ENCODE results near the gene ATF7. TPM values are rescaled to one million over a fixed set of nuclear protein-coding genes. Genes with fewer than 3 reads are reported as not detected.
A peak's percentile ranks its signal among the peaks of the same experiment; 100 is the strongest.

ATF7 gene
- polyA plus RNA-seq, 1 donor, result 32.4 TPM

DNA sequence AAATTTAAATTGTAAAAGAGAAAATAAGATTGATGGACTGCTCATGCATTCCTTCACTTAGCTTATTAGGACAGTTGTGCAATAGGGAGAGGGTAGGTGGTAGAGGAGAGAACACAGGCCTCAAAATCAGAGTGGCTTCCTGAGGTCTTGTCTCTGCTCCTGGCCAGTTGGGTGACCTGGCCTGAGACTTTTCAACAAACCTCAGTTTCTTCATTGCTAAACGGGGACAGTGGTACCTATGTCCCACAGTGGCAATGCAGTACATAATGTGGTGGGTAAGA lies 129.5 kb downstream of the ATF7 start:
- H3K36me3 ChIP-seq (ENCODE audit: control insufficient read depth, insufficient read depth, low read length), result no peaks in the 10 kb centered on the region
- DNase-seq, result no peak
- H3K27ac ChIP-seq (ENCODE audit: low read length), result peak overlapping the region; percentile 21
- H3K4me1 ChIP-seq (ENCODE audit: control insufficient read depth, insufficient read depth, low read length), result peaks cover 54% of the 10 kb centered on the region
- H3K9me3 ChIP-seq (ENCODE audit: control insufficient read depth, low read depth, low read length), result no peaks in the 10 kb centered on the region
- no CpG with 5 or more reads among the region's 1 CpG for WGBS (ENCODE audit: insufficient coverage, low lambda C conversion rate)
- peak overlapping the region; percentile 16 for H3K4me3 ChIP-seq (ENCODE audit: low read length)
- no peaks in the 10 kb centered on the region for H3K27me3 ChIP-seq (ENCODE audit: control insufficient read depth, insufficient read depth, low read length)

DNA sequence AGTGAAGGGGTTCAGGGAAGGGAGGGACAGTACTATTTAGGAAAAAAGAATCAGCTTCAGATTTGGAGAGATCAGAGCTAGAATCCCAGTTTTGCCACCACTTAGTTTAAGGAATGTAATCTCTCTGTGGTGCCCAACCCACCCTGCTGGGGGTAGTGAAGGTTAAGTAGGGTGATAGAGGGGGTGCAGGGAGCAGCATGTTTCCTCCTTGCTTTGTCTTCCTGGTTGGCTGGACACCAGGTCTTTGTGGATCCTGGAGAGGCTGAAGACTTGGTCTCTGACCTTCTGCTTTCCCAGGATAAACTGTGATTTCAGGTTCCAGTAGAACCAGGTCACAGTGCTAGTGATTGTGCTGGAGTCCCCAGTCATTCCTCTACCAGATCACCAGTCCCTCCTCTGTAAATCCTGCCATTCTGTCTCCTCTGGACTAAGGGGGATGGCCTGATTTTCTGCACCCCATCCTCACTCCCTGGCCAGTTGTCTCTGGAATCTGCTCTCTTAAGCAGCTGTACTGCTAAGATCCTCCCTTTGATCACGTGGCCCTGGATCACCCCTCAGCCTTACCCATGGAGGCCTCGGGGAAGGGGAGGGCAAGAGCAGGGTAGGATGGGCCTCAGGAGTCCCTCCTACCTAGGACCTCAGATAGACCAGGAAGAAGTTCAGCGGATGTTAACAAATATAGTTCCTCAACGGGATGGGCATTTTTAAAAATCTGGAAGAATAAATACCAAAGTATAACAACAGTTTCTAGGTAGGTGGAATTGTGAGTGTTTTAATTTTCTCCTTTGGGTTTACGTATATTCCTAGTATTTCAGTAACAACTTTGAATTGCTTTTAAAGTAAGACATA lies 130.1 kb downstream of the ATF7 start:
- H3K9me3 ChIP-seq (ENCODE audit: control insufficient read depth, low read depth, low read length), result no peaks in the 10 kb centered on the region
- no peaks in the 10 kb centered on the region for H3K36me3 ChIP-seq (ENCODE audit: control insufficient read depth, insufficient read depth, low read length)
- H3K27ac ChIP-seq (ENCODE audit: low read length), result peak overlapping the region; percentile 65
- H3K27me3 ChIP-seq (ENCODE audit: control insufficient read depth, insufficient read depth, low read length), result no peaks in the 10 kb centered on the region
- WGBS (ENCODE audit: insufficient coverage, low lambda C conversion rate), result no CpG with 5 or more reads among the region's 5 CpGs
- peak overlapping the region; percentile 16 for H3K4me3 ChIP-seq (ENCODE audit: low read length)
- peak; percentile 89 to 92 for DNase-seq
- H3K4me1 ChIP-seq (ENCODE audit: control insufficient read depth, insufficient read depth, low read length), result peaks cover 52% of the 10 kb centered on the region

DNA sequence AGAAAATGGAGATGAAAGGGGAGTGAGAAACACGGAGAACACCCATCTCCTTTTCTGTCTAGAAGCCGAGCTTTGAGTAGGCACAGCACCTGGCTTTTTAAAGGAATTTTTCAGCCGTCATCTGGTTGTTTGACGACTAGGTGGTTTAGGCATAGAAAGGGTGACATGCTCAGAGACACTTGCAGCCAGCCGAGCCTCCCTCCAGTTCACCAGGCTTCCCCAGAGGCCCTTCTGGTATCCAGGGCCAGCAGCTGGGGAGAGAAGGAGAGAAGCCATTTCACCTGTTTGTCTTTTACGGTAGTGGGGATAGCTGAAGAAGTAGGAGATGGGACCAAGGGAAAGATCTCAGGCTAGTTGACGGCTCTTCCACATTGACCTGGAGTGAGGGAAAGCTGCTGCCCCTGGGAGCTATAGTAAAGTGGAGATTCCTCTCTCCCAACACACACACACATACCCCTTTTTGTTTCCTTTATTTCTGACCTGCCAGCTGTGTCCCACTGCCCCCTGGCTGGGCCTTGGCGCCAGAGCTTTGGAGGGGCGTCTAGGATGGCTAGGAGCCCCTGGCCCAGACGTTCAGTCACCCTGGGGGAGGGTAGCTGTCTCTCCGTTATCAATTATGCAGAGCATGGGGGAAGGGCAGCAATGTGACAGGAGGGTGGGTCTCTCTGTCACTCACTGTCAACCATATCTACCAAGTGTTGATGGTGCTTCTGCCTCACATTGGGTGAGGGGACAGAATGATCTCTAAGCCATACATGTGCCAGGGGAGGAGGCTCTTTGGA lies 132.4 kb downstream of the ATF7 start:
- peaks cover 45% of the 10 kb centered on the region for H3K4me1 ChIP-seq (ENCODE audit: control insufficient read depth, insufficient read depth, low read length)
- DNase-seq, result no peak
- peak overlapping the region; percentile 77 for H3K4me3 ChIP-seq (ENCODE audit: low read length)

DNA sequence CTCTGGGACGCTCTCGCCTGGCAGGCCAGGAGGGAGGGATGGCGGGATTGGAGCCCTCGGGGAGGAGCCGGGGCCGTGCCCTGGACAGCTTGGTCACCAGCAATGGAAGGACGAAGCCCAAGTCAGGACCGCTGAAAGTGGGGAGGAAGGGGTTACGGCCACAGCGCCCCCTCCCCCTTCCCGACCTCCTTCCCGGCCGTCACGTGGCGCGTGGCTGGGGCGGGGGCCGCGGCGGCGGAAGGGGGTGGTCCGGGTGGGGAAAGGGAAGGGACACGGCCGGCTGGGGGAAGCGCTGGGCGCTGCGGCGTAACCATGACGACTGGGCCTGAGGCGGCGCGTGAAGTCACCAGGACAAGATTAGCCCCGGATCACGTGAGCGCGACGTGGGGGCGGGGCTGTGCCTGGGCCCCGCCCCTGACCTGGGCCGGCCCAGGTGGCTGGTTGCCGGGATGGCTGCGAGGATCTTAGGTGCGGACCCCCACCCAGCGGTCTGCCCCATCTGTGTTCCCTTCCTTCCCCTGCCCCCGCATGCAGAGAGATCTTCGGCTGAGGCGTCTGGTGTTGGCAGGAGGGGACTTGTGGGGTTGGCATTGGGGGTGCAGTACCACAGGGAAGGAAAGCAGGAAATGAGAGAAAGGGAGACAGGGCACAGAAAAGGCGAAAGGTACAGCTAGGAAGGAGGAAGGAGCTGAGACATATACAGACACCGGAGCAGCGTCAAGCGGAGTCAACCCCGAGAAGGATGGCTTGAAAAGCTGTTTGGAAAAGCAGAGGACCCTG lies 133.2 kb downstream of the ATF7 start:
- Histone ChIP-seq H3K27me3 (ENCODE audit: control insufficient read depth, insufficient read depth, low read length) (no peaks in the 10 kb centered on the region), H3K4me1 (ENCODE audit: control insufficient read depth, insufficient read depth, low read length) (peaks cover 40% of the 10 kb centered on the region), H3K27ac (ENCODE audit: low read length) (peak overlapping the region; percentile 87), H3K4me3 (ENCODE audit: low read length) (peak overlapping the region; percentile 77), H3K9me3 (ENCODE audit: control insufficient read depth, low read depth, low read length) (no peaks in the 10 kb centered on the region), H3K36me3 (ENCODE audit: control insufficient read depth, insufficient read depth, low read length) (peaks cover 2% of the 10 kb centered on the region)
- peak; percentile 93 for DNase-seq
- WGBS (ENCODE audit: insufficient coverage, low lambda C conversion rate), result 8% methylated on average over 4 of the region's 52 CpGs

More for the DNA sequence above, 132.4 kb downstream of the ATF7 start:
- Histone ChIP-seq H3K27ac (ENCODE audit: low read length) (peak overlapping the region; percentile 87), H3K9me3 (ENCODE audit: control insufficient read depth, low read depth, low read length) (no peaks in the 10 kb centered on the region), H3K27me3 (ENCODE audit: control insufficient read depth, insufficient read depth, low read length) (no peaks in the 10 kb centered on the region), H3K36me3 (ENCODE audit: control insufficient read depth, insufficient read depth, low read length) (no peaks in the 10 kb centered on the region)
- WGBS (ENCODE audit: insufficient coverage, low lambda C conversion rate), result no CpG with 5 or more reads among the region's 11 CpGs

DNA sequence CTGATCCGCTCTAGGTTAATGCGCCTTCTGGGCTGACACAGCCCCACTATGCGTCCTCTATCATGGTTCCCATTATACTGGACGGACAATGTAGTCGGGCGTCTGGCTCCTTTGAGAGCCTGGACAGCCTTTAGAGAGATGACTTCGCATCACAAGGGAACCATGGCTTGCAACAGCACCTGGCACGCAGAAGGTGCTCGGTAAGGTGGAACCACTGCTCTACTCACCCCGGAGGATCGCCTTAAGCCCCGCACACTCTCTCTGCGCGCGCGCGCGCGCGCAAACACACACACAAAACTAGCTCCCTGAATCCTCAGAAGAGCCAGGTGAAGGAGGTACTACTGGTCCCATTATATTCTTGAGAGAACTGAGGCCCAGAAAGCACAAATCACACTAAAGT lies 134.0 kb downstream of the ATF7 start:
- Histone ChIP-seq H3K9me3 (ENCODE audit: control insufficient read depth, low read depth, low read length) (no peaks in the 10 kb centered on the region), H3K36me3 (ENCODE audit: control insufficient read depth, insufficient read depth, low read length) (peaks cover 9% of the 10 kb centered on the region), H3K27me3 (ENCODE audit: control insufficient read depth, insufficient read depth, low read length) (no peaks in the 10 kb centered on the region), H3K4me3 (ENCODE audit: low read length) (peak overlapping the region; percentile 77), H3K27ac (ENCODE audit: low read length) (no peak overlapping the region), H3K4me1 (ENCODE audit: control insufficient read depth, insufficient read depth, low read length) (peaks cover 39% of the 10 kb centered on the region)
- DNase-seq, result no peak
- WGBS (ENCODE audit: insufficient coverage, low lambda C conversion rate), result no CpG with 5 or more reads among the region's 20 CpGs

DNA sequence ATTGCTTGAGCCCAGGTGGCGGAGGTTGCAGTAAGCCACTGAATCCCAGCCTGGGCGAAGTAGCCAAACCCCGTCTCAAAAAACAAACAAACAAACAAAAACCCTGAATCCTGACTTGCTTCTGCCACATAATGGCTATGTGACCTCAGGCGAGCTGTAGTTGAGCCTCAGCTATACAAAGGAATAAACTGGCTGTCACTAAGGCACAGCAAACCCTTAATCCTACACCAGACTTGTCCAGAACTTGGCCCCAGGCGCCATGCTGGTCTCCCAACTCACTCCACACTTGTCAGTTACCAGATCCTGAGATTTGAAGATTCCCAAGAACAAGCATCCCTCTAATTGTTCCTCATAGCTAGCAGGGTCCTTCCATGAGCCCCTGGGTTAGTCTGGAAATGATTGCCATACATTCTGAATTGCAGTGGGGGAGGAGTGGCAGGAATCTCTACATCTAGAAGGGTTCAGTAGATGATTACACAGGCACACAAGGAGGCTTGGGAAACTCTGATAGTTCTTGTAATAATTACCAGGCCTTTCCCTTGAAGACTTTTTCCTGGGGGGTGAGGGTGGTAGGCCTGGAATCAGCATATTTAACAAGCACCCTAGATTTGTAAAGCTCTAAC lies 136.8 kb downstream of the ATF7 start:
- H3K27ac ChIP-seq (ENCODE audit: low read length), result no peak overlapping the region
- WGBS (ENCODE audit: insufficient coverage, low lambda C conversion rate), result no CpG with 5 or more reads among the region's 5 CpGs
- H3K4me1 ChIP-seq (ENCODE audit: control insufficient read depth, insufficient read depth, low read length), result peaks cover 24% of the 10 kb centered on the region
- H3K36me3 ChIP-seq (ENCODE audit: control insufficient read depth, insufficient read depth, low read length), result peaks cover 36% of the 10 kb centered on the region
- no peaks in the 10 kb centered on the region for H3K9me3 ChIP-seq (ENCODE audit: control insufficient read depth, low read depth, low read length)
- H3K4me3 ChIP-seq (ENCODE audit: low read length), result no peak overlapping the region
- H3K27me3 ChIP-seq (ENCODE audit: control insufficient read depth, insufficient read depth, low read length), result no peaks in the 10 kb centered on the region
- no peak for DNase-seq

DNA sequence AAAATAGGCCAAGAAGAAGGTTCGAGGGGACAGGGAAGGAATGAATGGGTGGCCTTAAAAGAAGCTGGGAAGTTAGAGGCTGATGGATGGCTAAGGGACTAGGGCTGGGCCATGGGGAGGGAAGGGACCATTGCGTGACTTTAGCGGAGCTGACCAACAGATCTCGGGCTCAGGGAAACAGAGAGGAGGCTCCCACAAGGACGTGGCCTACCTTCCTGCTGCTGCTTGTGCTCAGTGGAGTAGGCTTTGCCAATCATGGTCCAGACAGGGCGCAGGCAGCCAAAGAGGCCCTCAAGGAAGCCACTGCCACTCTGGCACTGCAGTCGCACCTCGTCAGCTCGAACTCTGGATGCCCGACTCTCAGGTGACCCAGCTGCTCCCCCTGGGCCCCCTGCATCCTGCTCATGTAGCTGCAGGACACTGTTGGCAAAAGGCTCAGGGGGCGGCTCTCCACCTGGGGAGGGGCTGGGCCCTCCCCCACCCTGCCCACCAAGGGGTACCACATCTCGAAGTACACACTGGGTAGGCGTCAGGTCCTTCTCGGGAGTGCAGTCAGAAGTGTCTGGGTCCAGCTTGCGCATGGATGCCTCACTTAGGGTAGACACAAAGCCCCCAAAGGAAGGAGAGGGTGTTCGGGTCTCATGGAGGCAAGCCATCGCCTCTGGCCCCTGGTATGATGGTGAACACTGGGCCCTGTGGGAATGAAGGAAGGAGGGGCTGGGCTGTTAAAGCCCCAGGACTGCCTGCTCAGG lies 139.3 kb downstream of the ATF7 start:
- no peak overlapping the region for H3K4me3 ChIP-seq (ENCODE audit: low read length)
- H3K27me3 ChIP-seq (ENCODE audit: control insufficient read depth, insufficient read depth, low read length), result no peaks in the 10 kb centered on the region
- peaks cover 2% of the 10 kb centered on the region for H3K9me3 ChIP-seq (ENCODE audit: control insufficient read depth, low read depth, low read length)
- 80% methylated on average over 1 of the region's 17 CpGs for WGBS (ENCODE audit: insufficient coverage, low lambda C conversion rate)
- DNase-seq, result no peak
- H3K27ac ChIP-seq (ENCODE audit: low read length), result no peak overlapping the region
- peaks cover 60% of the 10 kb centered on the region for H3K36me3 ChIP-seq (ENCODE audit: control insufficient read depth, insufficient read depth, low read length)
- H3K4me1 ChIP-seq (ENCODE audit: control insufficient read depth, insufficient read depth, low read length), result peaks cover 22% of the 10 kb centered on the region

DNA sequence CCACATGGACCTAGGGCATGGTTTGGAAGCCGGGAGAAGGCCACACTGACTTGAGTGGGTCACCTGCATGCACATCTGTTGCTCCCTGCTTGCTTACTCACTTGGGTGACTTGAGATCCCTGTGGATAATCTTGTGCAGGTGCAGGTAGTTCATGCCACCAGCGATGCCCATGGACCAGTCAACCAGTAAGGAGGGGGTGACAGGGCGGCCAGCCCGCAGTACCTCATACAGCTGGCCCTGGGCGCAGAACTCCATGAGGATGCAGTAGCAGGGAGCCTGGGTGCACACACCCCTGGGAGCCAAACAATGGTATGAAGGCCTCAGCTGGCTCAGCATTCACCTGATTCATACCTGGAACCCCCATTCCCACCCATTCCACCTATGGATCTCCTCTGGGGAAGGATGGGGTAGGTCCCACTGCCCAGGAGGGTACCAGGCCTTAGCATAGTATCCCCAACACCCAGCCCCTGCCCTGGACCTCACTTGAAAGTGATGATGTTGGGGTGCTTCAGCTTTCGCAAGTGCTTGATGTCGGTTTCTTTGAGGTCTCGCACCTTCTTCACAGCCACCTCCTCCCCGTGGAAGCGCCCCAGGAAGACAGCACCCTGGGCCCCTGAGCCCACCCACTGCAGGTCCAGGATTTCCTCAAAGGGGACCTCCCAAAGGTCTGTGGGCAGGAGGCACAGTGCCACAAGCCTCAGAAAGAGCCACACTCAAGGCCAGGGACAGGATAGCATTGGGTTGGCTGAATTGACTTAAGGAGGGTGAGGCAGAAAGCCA lies 140.0 kb downstream of the ATF7 start:
- H3K27me3 ChIP-seq (ENCODE audit: control insufficient read depth, insufficient read depth, low read length), result no peaks in the 10 kb centered on the region
- H3K36me3 ChIP-seq (ENCODE audit: control insufficient read depth, insufficient read depth, low read length), result peaks cover 66% of the 10 kb centered on the region
- WGBS (ENCODE audit: insufficient coverage, low lambda C conversion rate), result no CpG with 5 or more reads among the region's 10 CpGs
- no peak overlapping the region for H3K4me3 ChIP-seq (ENCODE audit: low read length)
- peaks cover 2% of the 10 kb centered on the region for H3K9me3 ChIP-seq (ENCODE audit: control insufficient read depth, low read depth, low read length)
- DNase-seq, result no peak
- H3K27ac ChIP-seq (ENCODE audit: low read length), result no peak overlapping the region
- peaks cover 22% of the 10 kb centered on the region for H3K4me1 ChIP-seq (ENCODE audit: control insufficient read depth, insufficient read depth, low read length)
